GM23338 (cell line): ENCODE results near the gene NPLOC4. TPM values are rescaled to one million over a fixed set of nuclear protein-coding genes. Genes with fewer than 3 reads are reported as not detected.

Experiments
- ATAC-seq: fragments of 200-7000 bp; cut with Tn5 transposase; 3 replicates; pipeline ENCODE4 v1.9.1; 2020
- DNase-seq: peaks from one replicate; pipeline ENCODE4 v3.0.0-alpha.2; 2015; ENCODE audit warnings: low spot score
- H2AFZ ChIP-seq: fragments of 200-600 bp; sonication (generic); 2 replicates; pipeline ENCODE4 v1.8.0; 2016; ENCODE audit warnings: antibody characterized with exemption, mild to moderate bottlenecking, moderate library complexity
- H3F3A ChIP-seq: fragments of 200-600 bp; sonication (generic); replicated peaks from 2 replicates; pipeline ENCODE4 v1.8.0; 2017; ENCODE audit warnings: antibody characterized with exemption, mixed run types, low read depth
- H3K27ac ChIP-seq: fragments of 200-600 bp; sonication (generic); 2 replicates; pipeline ENCODE4 v1.6.1; 2016; ENCODE audit warnings: low read depth
- H3K27me3 ChIP-seq: fragments of 200-600 bp; sonication (generic); 2 replicates; pipeline ENCODE4 v1.8.0; 2016; ENCODE audit warnings: mild to moderate bottlenecking, mixed run types, moderate library complexity; ENCODE audit not compliant: insufficient read depth
- H3K36me3 ChIP-seq: fragments of 200-600 bp; sonication (generic); 2 replicates; pipeline ENCODE4 v1.8.0; 2016; ENCODE audit warnings: mild to moderate bottlenecking; ENCODE audit not compliant: insufficient read depth
- H3K4me1 ChIP-seq: fragments of 200-600 bp; sonication (generic); 2 replicates; pipeline ENCODE4 v1.8.0; 2016; ENCODE audit warnings: mild to moderate bottlenecking, moderate library complexity; ENCODE audit not compliant: insufficient read depth
- H3K4me2 ChIP-seq: fragments of 200-600 bp; sonication (generic); 2 replicates; pipeline ENCODE4 v1.7.1; 2017; ENCODE audit warnings: mixed run types
- H3K4me3 ChIP-seq: fragments of 200-600 bp; sonication (generic); 2 replicates; pipeline ENCODE4 v1.6.1; 2016; ENCODE audit warnings: mixed run types
- H3K79me2 ChIP-seq: fragments of 200-600 bp; sonication (generic); replicated peaks from 2 replicates; pipeline ENCODE4 v1.8.0; 2017; ENCODE audit warnings: mild to moderate bottlenecking; ENCODE audit not compliant: insufficient read depth
- H3K9me2 ChIP-seq: fragments of 200-600 bp; sonication (generic); 2 replicates; pipeline ENCODE4 v1.8.0; 2017; ENCODE audit not compliant: insufficient read depth
- H4K20me1 ChIP-seq: fragments of 200-600 bp; sonication (generic); replicated peaks from 2 replicates; pipeline ENCODE4 v1.8.0; 2017; ENCODE audit warnings: mild to moderate bottlenecking; ENCODE audit not compliant: insufficient read depth
- H3K27ac Mint-ChIP-seq: 2 replicates; pipeline ENCODE4 v1.8.0; 2020; ENCODE audit warnings: inconsistent platforms, mild to moderate bottlenecking, moderate library complexity, mixed read lengths
- H3K27me3 Mint-ChIP-seq: 3 replicates; pipeline ENCODE4 v1.8.0; 2022; ENCODE audit warnings: low read depth, mild to moderate bottlenecking, moderate library complexity, mixed read lengths, inconsistent platforms; ENCODE audit not compliant: insufficient read depth, poor library complexity
- H3K36me3 Mint-ChIP-seq: 3 replicates; pipeline ENCODE4 v1.8.0; 2021; ENCODE audit warnings: low read depth, mild to moderate bottlenecking, inconsistent platforms, moderate library complexity, mixed read lengths
- H3K4me1 Mint-ChIP-seq: 3 replicates; pipeline ENCODE4 v1.8.0; 2020; ENCODE audit warnings: mild to moderate bottlenecking, inconsistent platforms, mixed read lengths
- H3K4me3 Mint-ChIP-seq: 3 replicates; pipeline ENCODE4 v1.8.0; 2021; ENCODE audit warnings: moderate library complexity, mild to moderate bottlenecking, inconsistent platforms, mixed read lengths
- H3K9me3 Mint-ChIP-seq: 3 replicates; pipeline ENCODE4 v1.8.0; 2020; ENCODE audit warnings: moderate library complexity, mild to moderate bottlenecking, inconsistent platforms, mixed read lengths
- CREB1 ChIP-seq: fragments of 250-450 bp; sonication (Bioruptor Pico); IDR thresholded peaks from 2 replicates; pipeline ENCODE4 v1.5.0; 2020; ENCODE audit warnings: low read depth, mild to moderate bottlenecking, moderate library complexity
- EZH2 ChIP-seq: fragments of 200-600 bp; sonication (generic); IDR thresholded peaks from one replicate; pipeline ENCODE4 v1.8.0; 2017; ENCODE audit warnings: antibody characterized with exemption, mild to moderate bottlenecking, low read depth; ENCODE audit not compliant: unreplicated experiment
- EZH2phosphoT487 ChIP-seq: fragments of 200-600 bp; sonication (generic); IDR thresholded peaks from one replicate; pipeline ENCODE4 v1.8.1; 2018; ENCODE audit warnings: antibody characterized with exemption; ENCODE audit not compliant: unreplicated experiment
- JUNB ChIP-seq: IDR thresholded peaks from one replicate; pipeline ENCODE4 v1.6.1; 2016; ENCODE audit warnings: antibody characterized with exemption; ENCODE audit not compliant: unreplicated experiment
- NANOG ChIP-seq: IDR thresholded peaks from 2 replicates; pipeline ENCODE4 v1.6.1; 2016; ENCODE audit warnings: antibody characterized with exemption, borderline replicate concordance
- POLR2AphosphoS5 ChIP-seq: IDR thresholded peaks from 2 replicates; pipeline ENCODE4 v1.6.1; 2016; ENCODE audit warnings: antibody characterized with exemption, low read depth
- STAT1 ChIP-seq: IDR thresholded peaks from one replicate; pipeline ENCODE4 v1.6.1; 2016; ENCODE audit warnings: antibody characterized with exemption; ENCODE audit not compliant: unreplicated experiment
- ZNF114 ChIP-seq: fragments of 250-450 bp; sonication (Bioruptor Pico); IDR thresholded peaks from 2 replicates; pipeline ENCODE4 v1.5.0; 2020; ENCODE audit warnings: mild to moderate bottlenecking, moderate library complexity
- ZNF331 ChIP-seq: fragments of 250-450 bp; sonication (Bioruptor Pico); IDR thresholded peaks from 2 replicates; pipeline ENCODE4 v1.5.0; 2020; ENCODE audit warnings: low read depth, mild to moderate bottlenecking, moderate library complexity
- ZNF462 ChIP-seq: fragments of 250-450 bp; sonication (Bioruptor Pico); IDR thresholded peaks from 2 replicates; pipeline ENCODE4 v1.5.0; 2020; ENCODE audit warnings: mild to moderate bottlenecking, moderate library complexity
- polyA plus RNA-seq: library from polyadenylated mRNA; unstranded; fragments of >200 nt; fragmentation: Nextera tagmentation; extraction: Ambion mirVana; gene quantifications from 2 replicates; pipeline ENCODE4 v1.2.1, GENCODE V29; 2016
- total RNA-seq: library from RNA; depleted of rRNA; stranded (reverse); fragments of >200 nt; shearing (Covaris generic); gene quantifications from 2 replicates; pipeline ENCODE4 v1.2.3, GENCODE V29; 2014
- TF ChIP-seq, protein P1 (sequence below): IDR thresholded peaks from one replicate; pipeline ENCODE4 v1.6.1; 2018; ENCODE audit warnings: antibody characterized with exemption; ENCODE audit not compliant: unreplicated experiment
- TF ChIP-seq, protein P2 (sequence below), 2 experiments: fragments of 200-600 bp in 1 of 2; sonication (generic) in 1 of 2; conservative IDR thresholded peaks; 2 replicates each; pipeline versions ENCODE4 v1.5.1 to v1.6.1; 2016 to 2017; ENCODE audit warnings: antibody characterized with exemption in 2 of 2, low read depth in 2 of 2, mild to moderate bottlenecking in 2 of 2, moderate library complexity in 1 of 2
- TF ChIP-seq, protein P3 (sequence below): IDR thresholded peaks from 2 replicates; pipeline ENCODE4 v1.6.1; 2016; ENCODE audit warnings: antibody characterized with exemption

The NPLOC4 gene
- total and polyA plus RNA-seq, 2 experiments from 2014 or later = 24.1 to 79.1 TPM

GRCh38 chr17:81515530-81516041 is 121.3 kb downstream of the NPLOC4 start:
- Mint-ChIP-seq H3K4me3 (peak overlapping the region; percentile 87), H3K9me3 (peaks cover 15% of the 10 kb centered on the region), H3K36me3 (peaks cover 18% of the 10 kb centered on the region), H3K27me3 (peaks cover 53% of the 10 kb centered on the region), H3K27ac (peak overlapping the region; percentile 65; the same call in 1 of the 2 replicates), H3K4me1 (peaks cover 20% of the 10 kb centered on the region)
- peak overlapping the region; percentile 84 for H3K4me3 ChIP-seq
- peaks cover 21% of the 10 kb centered on the region for H3K4me1 ChIP-seq
- H4K20me1 ChIP-seq = peaks cover 23% of the 10 kb centered on the region
- peaks cover 36% of the 10 kb centered on the region for H3F3A ChIP-seq
- no peak overlapping the region for H2AFZ ChIP-seq
- peaks cover 37% of the 10 kb centered on the region for H3K79me2 ChIP-seq
- no peaks in the 10 kb centered on the region for H3K9me2 ChIP-seq
- ATAC-seq (no peak), DNase-seq (no peak)
- H3K36me3 ChIP-seq = peaks cover 15% of the 10 kb centered on the region
- peak overlapping the region; percentile 78 for H3K4me2 ChIP-seq
- peaks cover 26% of the 10 kb centered on the region for H3K27me3 ChIP-seq
- TF ChIP-seq STAT1 (no peak), JUNB (no peak), EZH2 (no peak), ZNF114 (CRISPR knock-in tag) (no peak), CREB1 (no peak), NANOG (no peak), ZNF331 (CRISPR knock-in tag) (no peak), POLR2AphosphoS5 (no peak), EZH2phosphoT487 (no peak), ZNF462 (no peak)
- TF ChIP-seq, protein P1, sequence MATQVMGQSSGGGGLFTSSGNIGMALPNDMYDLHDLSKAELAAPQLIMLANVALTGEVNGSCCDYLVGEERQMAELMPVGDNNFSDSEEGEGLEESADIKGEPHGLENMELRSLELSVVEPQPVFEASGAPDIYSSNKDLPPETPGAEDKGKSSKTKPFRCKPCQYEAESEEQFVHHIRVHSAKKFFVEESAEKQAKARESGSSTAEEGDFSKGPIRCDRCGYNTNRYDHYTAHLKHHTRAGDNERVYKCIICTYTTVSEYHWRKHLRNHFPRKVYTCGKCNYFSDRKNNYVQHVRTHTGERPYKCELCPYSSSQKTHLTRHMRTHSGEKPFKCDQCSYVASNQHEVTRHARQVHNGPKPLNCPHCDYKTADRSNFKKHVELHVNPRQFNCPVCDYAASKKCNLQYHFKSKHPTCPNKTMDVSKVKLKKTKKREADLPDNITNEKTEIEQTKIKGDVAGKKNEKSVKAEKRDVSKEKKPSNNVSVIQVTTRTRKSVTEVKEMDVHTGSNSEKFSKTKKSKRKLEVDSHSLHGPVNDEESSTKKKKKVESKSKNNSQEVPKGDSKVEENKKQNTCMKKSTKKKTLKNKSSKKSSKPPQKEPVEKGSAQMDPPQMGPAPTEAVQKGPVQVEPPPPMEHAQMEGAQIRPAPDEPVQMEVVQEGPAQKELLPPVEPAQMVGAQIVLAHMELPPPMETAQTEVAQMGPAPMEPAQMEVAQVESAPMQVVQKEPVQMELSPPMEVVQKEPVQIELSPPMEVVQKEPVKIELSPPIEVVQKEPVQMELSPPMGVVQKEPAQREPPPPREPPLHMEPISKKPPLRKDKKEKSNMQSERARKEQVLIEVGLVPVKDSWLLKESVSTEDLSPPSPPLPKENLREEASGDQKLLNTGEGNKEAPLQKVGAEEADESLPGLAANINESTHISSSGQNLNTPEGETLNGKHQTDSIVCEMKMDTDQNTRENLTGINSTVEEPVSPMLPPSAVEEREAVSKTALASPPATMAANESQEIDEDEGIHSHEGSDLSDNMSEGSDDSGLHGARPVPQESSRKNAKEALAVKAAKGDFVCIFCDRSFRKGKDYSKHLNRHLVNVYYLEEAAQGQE = no peak
- TF ChIP-seq, protein P2, sequence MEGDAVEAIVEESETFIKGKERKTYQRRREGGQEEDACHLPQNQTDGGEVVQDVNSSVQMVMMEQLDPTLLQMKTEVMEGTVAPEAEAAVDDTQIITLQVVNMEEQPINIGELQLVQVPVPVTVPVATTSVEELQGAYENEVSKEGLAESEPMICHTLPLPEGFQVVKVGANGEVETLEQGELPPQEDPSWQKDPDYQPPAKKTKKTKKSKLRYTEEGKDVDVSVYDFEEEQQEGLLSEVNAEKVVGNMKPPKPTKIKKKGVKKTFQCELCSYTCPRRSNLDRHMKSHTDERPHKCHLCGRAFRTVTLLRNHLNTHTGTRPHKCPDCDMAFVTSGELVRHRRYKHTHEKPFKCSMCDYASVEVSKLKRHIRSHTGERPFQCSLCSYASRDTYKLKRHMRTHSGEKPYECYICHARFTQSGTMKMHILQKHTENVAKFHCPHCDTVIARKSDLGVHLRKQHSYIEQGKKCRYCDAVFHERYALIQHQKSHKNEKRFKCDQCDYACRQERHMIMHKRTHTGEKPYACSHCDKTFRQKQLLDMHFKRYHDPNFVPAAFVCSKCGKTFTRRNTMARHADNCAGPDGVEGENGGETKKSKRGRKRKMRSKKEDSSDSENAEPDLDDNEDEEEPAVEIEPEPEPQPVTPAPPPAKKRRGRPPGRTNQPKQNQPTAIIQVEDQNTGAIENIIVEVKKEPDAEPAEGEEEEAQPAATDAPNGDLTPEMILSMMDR (conservative IDR thresholded peaks at IDR 0.05; ENCODE audit: low read depth in 2 of 2) = no peak
- TF ChIP-seq, protein P3, sequence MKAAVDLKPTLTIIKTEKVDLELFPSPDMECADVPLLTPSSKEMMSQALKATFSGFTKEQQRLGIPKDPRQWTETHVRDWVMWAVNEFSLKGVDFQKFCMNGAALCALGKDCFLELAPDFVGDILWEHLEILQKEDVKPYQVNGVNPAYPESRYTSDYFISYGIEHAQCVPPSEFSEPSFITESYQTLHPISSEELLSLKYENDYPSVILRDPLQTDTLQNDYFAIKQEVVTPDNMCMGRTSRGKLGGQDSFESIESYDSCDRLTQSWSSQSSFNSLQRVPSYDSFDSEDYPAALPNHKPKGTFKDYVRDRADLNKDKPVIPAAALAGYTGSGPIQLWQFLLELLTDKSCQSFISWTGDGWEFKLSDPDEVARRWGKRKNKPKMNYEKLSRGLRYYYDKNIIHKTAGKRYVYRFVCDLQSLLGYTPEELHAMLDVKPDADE = no peak
- 0 out of 2 replicates have a peak overlapping the region, but pooled peaks have one; percentile 88 for H3K27ac ChIP-seq
